ENCODE results near the gene ZNF672.

ZNF672 gene

GRCh38 chr1:248838357-248839167 lies 538 bp downstream of the ZNF672 start:
- no peak for DNase-seq (ENCODE audit: extremely low read depth, low read depth)
- no peak for TF ChIP-seq CTCF (IDR thresholded peaks at IDR 0.05; ENCODE audit: low read depth, low read length)

GRCh38 chr1:248839168-248839555 lies 1.1 kb downstream of the ZNF672 start:
- TF ChIP-seq CTCF (IDR thresholded peaks at IDR 0.05; ENCODE audit: low read depth, low read length): no peak
- DNase-seq (ENCODE audit: extremely low read depth, low read depth): no peak

GRCh38 chr1:248840946-248841345 lies 2.9 kb downstream of the ZNF672 start:
- DNase-seq (ENCODE audit: extremely low read depth, low read depth): no peak
- no peak for TF ChIP-seq CTCF (IDR thresholded peaks at IDR 0.05; ENCODE audit: low read depth, low read length)

- peak; percentile 63 for TF ChIP-seq CTCF (IDR thresholded peaks at IDR 0.05; ENCODE audit: low read depth, low read length)
- no peak for DNase-seq (ENCODE audit: extremely low read depth, low read depth)
These were observed 3.8 kb downstream of the ZNF672 start for GRCh38 chr1:248841702-248842395.

GRCh38 chr1:248842781-248843331 lies 4.8 kb downstream of the ZNF672 start:
- no peak for TF ChIP-seq CTCF (IDR thresholded peaks at IDR 0.05; ENCODE audit: low read depth, low read length)
- DNase-seq (ENCODE audit: extremely low read depth, low read depth): no peak

- no peak for DNase-seq (ENCODE audit: extremely low read depth, low read depth)
- no peak for TF ChIP-seq CTCF (IDR thresholded peaks at IDR 0.05; ENCODE audit: low read depth, low read length)
These were observed 5.7 kb downstream of the ZNF672 start for GRCh38 chr1:248843687-248844086.

- TF ChIP-seq CTCF (IDR thresholded peaks at IDR 0.05; ENCODE audit: low read depth, low read length): no peak
These were observed 6.5 kb downstream of the ZNF672 start for GRCh38 chr1:248844526-248844925.

More at GRCh38 chr1:248844526-248844925, 6.5 kb downstream of the ZNF672 start:
- no peak for DNase-seq (ENCODE audit: extremely low read depth, low read depth)

Data from AG09319 (cell line).